Mucosa of descending colon (tissue), 3 donors: Measurements from ENCODE around the gene DDX47. TPM values are rescaled to one million over a fixed set of nuclear protein-coding genes. Genes with fewer than 3 reads are reported as not detected.
A peak's percentile ranks its signal among the peaks of the same experiment; 100 is the strongest.

Experiments used
- ATAC-seq: fragments of 200-7000 bp; cut with Tn5 transposase; one replicate; pipeline ENCODE4 v1.9.1; 2020; ENCODE audit warnings: mild to moderate bottlenecking, moderate library complexity
- DNase-seq, 3 donors: peaks; one replicate each; pipeline ENCODE4 v3.0.0-alpha.2; 2020
- H3K36me3 ChIP-seq: fragments of 200-600 bp; one replicate; pipeline ENCODE4 v1.8.0; 2021; ENCODE audit warnings: low read depth, mild to moderate bottlenecking
- H3K4me1 ChIP-seq: fragments of 200-600 bp; one replicate; pipeline ENCODE4 v1.8.0; 2021; ENCODE audit warnings: low read depth, mild to moderate bottlenecking
- H3K4me3 ChIP-seq: fragments of 200-600 bp; one replicate; pipeline ENCODE4 v1.8.0; 2021; ENCODE audit warnings: mild to moderate bottlenecking
- H3K9me3 ChIP-seq: fragments of 200-600 bp; one replicate; pipeline ENCODE4 v1.8.0; 2021; ENCODE audit warnings: mild to moderate bottlenecking
- intact Hi-C, 2 donors: fragments of 100-400 bp; cut with DNase I in 1 of 2; cut with micrococcal nuclease in 1 of 2; formaldehyde crosslinking; loops; one replicate each; pipeline versions ENCODE4 v1.11.0 to v1.11.1; 2022; cut with DNase I, micrococcal nuclease
- microRNA-seq: library from miRNA; unstranded; fragments of <30 nt; microRNA quantifications from one replicate; pipeline ENCODE4, GENCODE V29; 2019
- total RNA-seq, 3 donors: library from RNA; stranded (reverse); fragmentation: NEBNext Ultra II Directional in 2 of 3; extraction: Animal tissue kit (Norgen Biotek cat#: 25700) in 2 of 3; gene quantifications; one replicate each; pipeline versions ENCODE4 v1.2.1 to v1.2.4, GENCODE V29; 2021 to 2023
- TF ChIP-seq, protein P1 (sequence below): fragments of 200-600 bp; IDR thresholded peaks from one replicate; pipeline ENCODE4 v1.8.0; 2022; ENCODE audit warnings: antibody characterized with exemption, mild to moderate bottlenecking
- donor health status: DM: no; HTN: no; CAD: no; lungs with moderate emphysema.
- donor health status: DM: no; HTN: no; CAD: no.
- donor health status: DM: no; HTN: yes; CAD: no.

The DDX47 gene
- total RNA-seq, 3 donors from 2014 or later, result 35.0 to 45.4 (median 40.9) TPM

DNA sequence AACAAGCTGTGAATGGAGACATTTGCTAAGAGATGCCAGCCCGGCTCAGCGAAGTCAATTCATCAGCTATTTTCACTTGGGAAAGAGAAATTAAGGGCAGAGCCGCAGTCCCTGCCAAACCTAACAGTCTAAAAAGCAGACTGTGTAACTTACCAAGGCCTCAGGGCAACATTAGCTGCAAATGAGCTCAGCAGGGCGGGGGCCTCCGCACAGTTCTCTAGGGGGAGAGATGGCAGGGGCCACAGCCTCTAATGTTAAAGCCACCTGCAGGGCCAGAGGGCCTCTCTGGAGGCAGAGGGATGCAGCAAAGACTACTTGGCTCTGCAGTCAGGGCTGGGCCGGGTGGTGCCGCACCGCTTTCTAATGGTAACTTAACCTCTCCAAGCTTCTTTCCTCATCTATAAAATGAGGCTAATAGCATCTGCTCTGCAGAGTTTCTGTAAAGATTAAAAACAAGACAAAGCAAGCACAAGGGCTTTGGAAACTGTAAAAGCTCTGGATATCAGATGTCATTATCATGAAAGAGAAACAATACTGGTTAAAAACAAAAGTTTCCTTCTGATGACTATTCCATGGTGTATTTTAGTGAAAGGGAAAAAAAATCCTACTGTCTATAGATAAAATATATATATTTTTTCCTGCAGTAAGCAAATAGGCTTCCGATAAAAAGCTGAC, 64.8 kb downstream of the DDX47 start:
- no peaks in the 10 kb centered on the region for H3K9me3 ChIP-seq
- ATAC-seq, result peak; percentile 30
- peaks cover 33% of the 10 kb centered on the region for H3K4me1 ChIP-seq
- intact Hi-C loops, result no loop called here
- no peaks in the 10 kb centered on the region for H3K36me3 ChIP-seq
- DNase-seq, result peak in 2 of 3 donors; percentile 59 to 63
- no peak overlapping the region for H3K4me3 ChIP-seq
- TF ChIP-seq, protein P1, sequence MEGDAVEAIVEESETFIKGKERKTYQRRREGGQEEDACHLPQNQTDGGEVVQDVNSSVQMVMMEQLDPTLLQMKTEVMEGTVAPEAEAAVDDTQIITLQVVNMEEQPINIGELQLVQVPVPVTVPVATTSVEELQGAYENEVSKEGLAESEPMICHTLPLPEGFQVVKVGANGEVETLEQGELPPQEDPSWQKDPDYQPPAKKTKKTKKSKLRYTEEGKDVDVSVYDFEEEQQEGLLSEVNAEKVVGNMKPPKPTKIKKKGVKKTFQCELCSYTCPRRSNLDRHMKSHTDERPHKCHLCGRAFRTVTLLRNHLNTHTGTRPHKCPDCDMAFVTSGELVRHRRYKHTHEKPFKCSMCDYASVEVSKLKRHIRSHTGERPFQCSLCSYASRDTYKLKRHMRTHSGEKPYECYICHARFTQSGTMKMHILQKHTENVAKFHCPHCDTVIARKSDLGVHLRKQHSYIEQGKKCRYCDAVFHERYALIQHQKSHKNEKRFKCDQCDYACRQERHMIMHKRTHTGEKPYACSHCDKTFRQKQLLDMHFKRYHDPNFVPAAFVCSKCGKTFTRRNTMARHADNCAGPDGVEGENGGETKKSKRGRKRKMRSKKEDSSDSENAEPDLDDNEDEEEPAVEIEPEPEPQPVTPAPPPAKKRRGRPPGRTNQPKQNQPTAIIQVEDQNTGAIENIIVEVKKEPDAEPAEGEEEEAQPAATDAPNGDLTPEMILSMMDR, result no peak

Small RNA genes within 50 kb of the gene (microRNA-seq; reads per million reads assigned to microRNA genes)
- gene MIR613, result not detected

Other genes with a start within 250 kb of the DDX47 start
- 10 to 100 TPM; 23.3 to 35.9 (median 25.4) TPM for gene CREBL2, start 201.5 kb upstream of the DDX47 start, total RNA-seq
- gene GPR19, start 117.2 kb upstream of the DDX47 start, total RNA-seq, result under 1 TPM; 0.52 to 0.89 (median 0.82) TPM
- gene CDKN1B, start 96.0 kb upstream of the DDX47 start, total RNA-seq, result 10 to 100 TPM; 46.7 to 71.1 (median 53.0) TPM
- 10 to 100 TPM in 1 of 3 donors, 1 to 10 TPM in 1, under 1 TPM in 1; 0.93 to 12.9 (median 5.0) TPM for gene APOLD1, start 27.7 kb upstream of the DDX47 start, total RNA-seq
- 100 to 1,000 TPM; 136 to 326 (median 320) TPM for gene GPRC5A, start 78.2 kb downstream of the DDX47 start, total RNA-seq
- gene GPRC5D, start 138.8 kb downstream of the DDX47 start, total RNA-seq, result not detected
- 10 to 100 TPM; 46.0 to 68.1 (median 62.1) TPM for gene HEBP1, start 186.9 kb downstream of the DDX47 start, total RNA-seq
- gene FAM234B, start 231.0 kb downstream of the DDX47 start, total RNA-seq, result 1 to 10 TPM; 1.4 to 3.4 (median 1.9) TPM